CD4-positive, alpha-beta T cell treated with Interleukin-6 at 100 ng/mL for 8 hours (primary cell): ENCODE data around the gene DNAJC22.

Experiments used
- DNase-seq: peaks from one replicate; pipeline ENCODE4 v3.0.0-alpha.2; 2020; ENCODE audit warnings: mixed read lengths, low spot score

Gene DNAJC22

GRCh38 chr12:49345051-49345824, 1.4 kb upstream of the DNAJC22 start:
- no peak for DNase-seq

- DNase-seq, result no peak
Measured at GRCh38 chr12:49345825-49346658, 646 bp upstream of the DNAJC22 start.

- peak; percentile 67 for DNase-seq
Measured at GRCh38 chr12:49347311-49348193, 864 bp downstream of the DNAJC22 start.

GRCh38 chr12:49348781-49349180, 2.1 kb downstream of the DNAJC22 start:
- no peak for DNase-seq

- no peak for DNase-seq
Measured at GRCh38 chr12:49349266-49349665, 2.6 kb downstream of the DNAJC22 start.

GRCh38 chr12:49352351-49352750, 5.7 kb downstream of the DNAJC22 start:
- DNase-seq, result no peak

- DNase-seq, result no peak
Measured at GRCh38 chr12:49355913-49356312, 9.2 kb downstream of the DNAJC22 start.

GRCh38 chr12:49357103-49357678, 10.5 kb downstream of the DNAJC22 start:
- DNase-seq, result no peak

GRCh38 chr12:49358483-49359141, 11.9 kb downstream of the DNAJC22 start:
- peak; percentile 58 for DNase-seq

GRCh38 chr12:49359671-49360070, 13.0 kb downstream of the DNAJC22 start:
- no peak for DNase-seq

- DNase-seq, result no peak
Measured at GRCh38 chr12:49362077-49362476, 15.4 kb downstream of the DNAJC22 start.

- no peak for DNase-seq
Measured at GRCh38 chr12:49364989-49365388, 18.3 kb downstream of the DNAJC22 start.

GRCh38 chr12:49365542-49365941, 18.9 kb downstream of the DNAJC22 start:
- no peak for DNase-seq

- no peak for DNase-seq
Measured at GRCh38 chr12:49366096-49366651, 19.5 kb downstream of the DNAJC22 start.

GRCh38 chr12:49366652-49367380, 20.1 kb downstream of the DNAJC22 start:
- DNase-seq, result peak; percentile 85

GRCh38 chr12:49367381-49368239, 20.9 kb downstream of the DNAJC22 start, which contains the start of gene SPATS2:
TSS of gene SPATS2 (plus strand) at chr12:49367462. CDS start at chr12:49461013, 93,551 bp downstream.
- peak; percentile 3 for DNase-seq

GRCh38 chr12:49368240-49368600, 21.5 kb downstream of the DNAJC22 start:
- DNase-seq, result no peak

- DNase-seq, result no peak
Measured at GRCh38 chr12:49369411-49370145, 22.9 kb downstream of the DNAJC22 start.

- no peak for DNase-seq
Measured at GRCh38 chr12:49370539-49370938, 23.9 kb downstream of the DNAJC22 start.
